ENCODE measurements around the gene ISOC2. TPM values are rescaled to one million over a fixed set of nuclear protein-coding genes. Genes with fewer than 3 reads are reported as not detected.

The ISOC2 gene
- polyA plus RNA-seq, 3 donors, result 14.8 to 20.2 (median 14.9) TPM

DNA sequence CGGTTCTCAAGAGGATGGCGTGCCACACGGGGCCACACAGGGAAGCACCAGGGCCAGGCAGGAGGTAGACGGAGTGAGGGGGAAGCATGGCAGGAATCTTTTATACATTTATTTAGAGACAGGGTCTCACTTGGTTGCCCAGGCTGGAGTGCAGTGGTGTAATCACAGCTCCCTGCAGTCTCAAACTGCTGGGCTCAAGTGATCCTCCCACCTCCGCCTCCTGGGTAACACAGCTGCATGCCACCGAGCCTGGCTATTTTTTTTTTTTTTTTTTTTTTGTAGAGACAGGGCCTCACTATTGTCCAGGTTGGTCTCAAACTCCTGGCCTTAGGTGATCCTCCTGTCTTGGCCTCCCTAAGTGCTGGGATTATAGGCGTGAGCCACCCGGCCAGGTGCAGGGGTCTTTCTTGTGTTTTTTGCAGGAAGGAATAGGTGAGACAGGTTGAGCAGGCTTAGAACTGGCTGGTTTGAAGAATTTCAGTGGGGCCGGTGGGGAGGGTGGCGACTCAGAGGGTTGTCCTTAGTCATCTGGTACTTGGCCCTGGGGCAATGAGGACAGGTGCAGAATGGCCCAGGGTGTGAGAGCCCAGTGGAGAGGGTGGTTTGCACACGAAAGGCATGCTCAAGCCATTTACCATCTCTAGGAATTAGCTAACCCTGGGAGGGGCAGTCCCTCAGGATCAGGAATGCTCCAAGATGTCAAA is 34.4 kb upstream of the ISOC2 start:
- 88% methylated on average over 10 of the region's 11 CpGs for WGBS (ENCODE audit: insufficient coverage)
- H3K4me3 Mint-ChIP-seq, result no peak overlapping the region
- peaks cover 0 to 5% (median 0%) of the 10 kb centered on the region in 7 donors for H3K9me3 Mint-ChIP-seq
- Histone ChIP-seq H4K20me1 (ENCODE audit: insufficient read depth, low read length) (no peaks in the 10 kb centered on the region), H3K27ac (ENCODE audit: low read depth in 1 of 2, low read length in 2 of 2) (no peak overlapping the region), H3K9me3 (replicated peaks in 1 of 2; ENCODE audit: control insufficient read depth in 1 of 2, insufficient read depth in 1 of 2, low read length in 2 of 2) (no peaks in the 10 kb centered on the region), H2AFZ (ENCODE audit: insufficient read depth, low read depth, low read length, poor library complexity, severe bottlenecking) (no peak overlapping the region), H3K4me3 (replicated peaks in 1 of 3; ENCODE audit: low read depth in 2 of 3, low read length in 3 of 3) (no peak overlapping the region), H3K9ac (ENCODE audit: insufficient read depth, low read length, poor library complexity, severe bottlenecking) (no peak overlapping the region), H3K36me3 (replicated peaks in 1 of 2; ENCODE audit: control insufficient read depth in 1 of 2, insufficient read depth in 2 of 2, low read length in 2 of 2) (no peaks in the 10 kb centered on the region), H3K4me2 (replicated peaks; ENCODE audit: extremely low read depth, low read length, poor library complexity, severe bottlenecking) (no peak overlapping the region), H3K4me1 (ENCODE audit: control insufficient read depth in 1 of 2, insufficient read depth in 2 of 2, low read length in 2 of 2) (no peaks in the 10 kb centered on the region), H3K27me3 (ENCODE audit: control insufficient read depth in 2 of 2, insufficient read depth in 2 of 2, low read length in 2 of 2) (peaks cover 0 to 9% of the 10 kb centered on the region in 2 donors), H3K79me2 (ENCODE audit: insufficient read depth, low read length) (no peaks in the 10 kb centered on the region)
- no peaks in the 10 kb centered on the region for H3K4me1 Mint-ChIP-seq
- H3K27me3 Mint-ChIP-seq (ENCODE audit: low read depth in 3 of 3), result peaks cover 14 to 23% (median 21%) of the 10 kb centered on the region in 3 donors
- no peaks in the 10 kb centered on the region for H3K36me3 Mint-ChIP-seq
- TF ChIP-seq, protein P1, sequence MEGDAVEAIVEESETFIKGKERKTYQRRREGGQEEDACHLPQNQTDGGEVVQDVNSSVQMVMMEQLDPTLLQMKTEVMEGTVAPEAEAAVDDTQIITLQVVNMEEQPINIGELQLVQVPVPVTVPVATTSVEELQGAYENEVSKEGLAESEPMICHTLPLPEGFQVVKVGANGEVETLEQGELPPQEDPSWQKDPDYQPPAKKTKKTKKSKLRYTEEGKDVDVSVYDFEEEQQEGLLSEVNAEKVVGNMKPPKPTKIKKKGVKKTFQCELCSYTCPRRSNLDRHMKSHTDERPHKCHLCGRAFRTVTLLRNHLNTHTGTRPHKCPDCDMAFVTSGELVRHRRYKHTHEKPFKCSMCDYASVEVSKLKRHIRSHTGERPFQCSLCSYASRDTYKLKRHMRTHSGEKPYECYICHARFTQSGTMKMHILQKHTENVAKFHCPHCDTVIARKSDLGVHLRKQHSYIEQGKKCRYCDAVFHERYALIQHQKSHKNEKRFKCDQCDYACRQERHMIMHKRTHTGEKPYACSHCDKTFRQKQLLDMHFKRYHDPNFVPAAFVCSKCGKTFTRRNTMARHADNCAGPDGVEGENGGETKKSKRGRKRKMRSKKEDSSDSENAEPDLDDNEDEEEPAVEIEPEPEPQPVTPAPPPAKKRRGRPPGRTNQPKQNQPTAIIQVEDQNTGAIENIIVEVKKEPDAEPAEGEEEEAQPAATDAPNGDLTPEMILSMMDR (IDR thresholded peaks at IDR 0.05), result no peak
- intact Hi-C loops (cut with micrococcal nuclease), result no loop called here
- no peak overlapping the region for H3K27ac Mint-ChIP-seq
- DNase-seq, result no peak

DNA sequence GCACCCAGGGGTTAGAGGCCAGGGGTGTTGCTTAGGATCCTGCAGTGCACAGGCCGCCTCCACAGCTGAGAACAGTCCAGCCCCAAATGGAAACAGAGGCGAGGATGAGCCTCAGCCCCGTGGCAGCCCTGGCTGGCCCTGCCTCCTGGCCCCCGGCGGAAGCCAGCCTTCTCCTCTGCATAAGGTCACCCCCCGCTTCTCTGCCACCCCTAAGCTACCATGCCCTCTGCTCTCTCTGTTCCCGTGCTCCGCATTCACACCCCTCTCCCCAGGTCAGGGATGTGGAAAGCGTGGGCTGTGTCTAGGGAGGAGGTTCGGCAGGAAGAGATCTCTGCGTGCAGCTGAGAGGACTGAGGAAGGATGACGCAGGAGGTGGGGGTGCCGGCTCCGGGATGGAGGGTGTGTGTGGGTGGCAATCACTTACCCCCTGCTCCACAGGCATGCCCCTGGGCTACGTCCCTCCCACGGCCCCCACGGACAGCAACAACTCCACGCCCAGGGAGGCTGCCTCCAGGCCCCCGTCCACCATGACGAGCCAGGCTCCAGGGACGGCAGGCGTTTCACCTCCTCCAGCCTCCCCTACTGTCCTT is 32.8 kb upstream of the ISOC2 start:
- TF ChIP-seq, protein P1 (IDR thresholded peaks at IDR 0.05), result no peak
- intact Hi-C loops (cut with micrococcal nuclease), result no loop called here
- Mint-ChIP-seq H3K27ac (no peak overlapping the region), H3K9me3 (peaks cover 0 to 3% (median 0%) of the 10 kb centered on the region in 7 donors), H3K4me3 (peak overlapping the region in 1 of 2 donors; percentile 60), H3K27me3 (ENCODE audit: low read depth in 3 of 3) (peaks cover 14 to 28% (median 24%) of the 10 kb centered on the region in 3 donors), H3K36me3 (no peaks in the 10 kb centered on the region), H3K4me1 (no peaks in the 10 kb centered on the region)
- Histone ChIP-seq H3K79me2 (ENCODE audit: insufficient read depth, low read length) (no peaks in the 10 kb centered on the region), H3K4me2 (replicated peaks; ENCODE audit: extremely low read depth, low read length, poor library complexity, severe bottlenecking) (no peak overlapping the region), H3K9me3 (replicated peaks in 1 of 2; ENCODE audit: control insufficient read depth in 1 of 2, insufficient read depth in 1 of 2, low read length in 2 of 2) (no peaks in the 10 kb centered on the region), H3K36me3 (replicated peaks in 1 of 2; ENCODE audit: control insufficient read depth in 1 of 2, insufficient read depth in 2 of 2, low read length in 2 of 2) (no peaks in the 10 kb centered on the region), H3K9ac (ENCODE audit: insufficient read depth, low read length, poor library complexity, severe bottlenecking) (no peak overlapping the region), H4K20me1 (ENCODE audit: insufficient read depth, low read length) (no peaks in the 10 kb centered on the region), H3K27ac (ENCODE audit: low read depth in 1 of 2, low read length in 2 of 2) (no peak overlapping the region), H3K4me1 (ENCODE audit: control insufficient read depth in 1 of 2, insufficient read depth in 2 of 2, low read length in 2 of 2) (no peaks in the 10 kb centered on the region), H3K4me3 (replicated peaks in 1 of 3; ENCODE audit: low read depth in 2 of 3, low read length in 3 of 3) (no peak overlapping the region), H3K27me3 (ENCODE audit: control insufficient read depth in 2 of 2, insufficient read depth in 2 of 2, low read length in 2 of 2) (peaks cover 0 to 9% of the 10 kb centered on the region in 2 donors), H2AFZ (ENCODE audit: insufficient read depth, low read depth, low read length, poor library complexity, severe bottlenecking) (peak overlapping the region; percentile 21)
- WGBS (ENCODE audit: insufficient coverage), result 58% methylated on average over 13 of the region's 22 CpGs
- no peak for DNase-seq
